NCI-H2107 treated with DMSO at 0.1 percent for 48 hours (cell line): ENCODE results near the gene CDYL.

ENCODE experiments used
- DNase-seq: peaks from one replicate; lab custom pipeline; 2025; ENCODE audit not compliant: unreplicated experiment; lab: John Stamatoyannopoulos, UW

CDYL gene

DNA sequence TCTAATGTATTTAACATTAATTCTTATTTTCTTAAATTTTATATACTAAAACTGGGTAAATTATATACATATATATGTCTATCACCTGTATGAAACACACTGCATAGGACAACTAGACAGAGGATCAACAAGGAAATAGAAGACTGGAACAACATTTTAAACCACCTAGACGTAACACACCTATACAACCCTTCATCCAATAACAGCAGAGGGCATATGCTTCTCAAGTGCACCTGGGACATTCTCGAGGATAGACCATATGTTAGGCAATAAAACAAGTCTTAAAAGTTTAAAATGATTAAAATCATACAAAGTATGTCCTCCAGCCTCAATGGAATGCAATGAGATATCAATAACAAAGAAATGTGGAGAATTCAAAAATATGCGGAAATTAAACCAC is 182.4 kb downstream of the CDYL start:
- DNase-seq = no peak

DNA sequence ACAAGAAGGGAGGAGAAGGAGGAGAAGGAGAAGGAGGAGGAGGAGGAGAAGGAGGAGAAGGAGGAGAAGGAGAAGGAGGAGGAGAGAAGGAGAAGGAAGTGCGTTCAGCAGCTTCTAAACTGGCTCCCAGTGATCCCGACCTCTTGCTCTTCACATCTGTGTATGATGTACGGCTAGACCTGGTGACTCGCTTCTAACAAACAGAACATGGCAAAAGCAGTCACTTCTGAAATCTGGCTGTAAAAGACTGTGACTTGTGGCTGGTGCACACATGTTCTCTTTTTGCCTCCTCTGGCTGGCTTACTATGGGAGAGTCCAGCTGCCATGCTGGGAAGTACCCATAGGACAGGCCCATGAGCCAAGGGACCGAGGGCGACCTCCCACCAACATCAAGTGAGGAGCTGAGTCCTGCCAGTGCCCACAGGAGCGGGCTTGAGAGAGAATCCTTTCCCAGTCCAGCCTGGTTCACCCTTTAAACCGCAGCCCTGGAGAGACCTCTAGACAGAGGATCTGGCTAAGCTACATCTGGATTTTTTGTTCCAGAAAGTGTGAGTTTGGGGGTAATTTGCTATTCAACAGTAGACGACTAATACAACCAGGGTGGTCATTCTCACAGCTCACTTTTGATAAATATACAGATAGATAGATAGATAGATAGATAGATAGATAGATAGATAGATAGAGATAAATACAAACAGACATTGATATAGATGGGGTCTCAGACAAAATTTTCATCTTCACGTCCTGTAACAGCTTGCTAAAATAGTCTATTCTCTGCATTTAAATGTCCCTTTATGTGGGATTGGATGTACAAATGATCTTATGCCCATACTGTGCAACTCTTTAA is 185.3 kb downstream of the CDYL start:
- DNase-seq = no peak

GRCh38 chr6:4962905-4963304 is 186.7 kb downstream of the CDYL start:
- no peak for DNase-seq

- no peak for DNase-seq
These were observed 188.7 kb downstream of the CDYL start for GRCh38 chr6:4964675-4965561.

- no peak for DNase-seq
These were observed 189.6 kb downstream of the CDYL start for GRCh38 chr6:4965562-4966389.

DNA sequence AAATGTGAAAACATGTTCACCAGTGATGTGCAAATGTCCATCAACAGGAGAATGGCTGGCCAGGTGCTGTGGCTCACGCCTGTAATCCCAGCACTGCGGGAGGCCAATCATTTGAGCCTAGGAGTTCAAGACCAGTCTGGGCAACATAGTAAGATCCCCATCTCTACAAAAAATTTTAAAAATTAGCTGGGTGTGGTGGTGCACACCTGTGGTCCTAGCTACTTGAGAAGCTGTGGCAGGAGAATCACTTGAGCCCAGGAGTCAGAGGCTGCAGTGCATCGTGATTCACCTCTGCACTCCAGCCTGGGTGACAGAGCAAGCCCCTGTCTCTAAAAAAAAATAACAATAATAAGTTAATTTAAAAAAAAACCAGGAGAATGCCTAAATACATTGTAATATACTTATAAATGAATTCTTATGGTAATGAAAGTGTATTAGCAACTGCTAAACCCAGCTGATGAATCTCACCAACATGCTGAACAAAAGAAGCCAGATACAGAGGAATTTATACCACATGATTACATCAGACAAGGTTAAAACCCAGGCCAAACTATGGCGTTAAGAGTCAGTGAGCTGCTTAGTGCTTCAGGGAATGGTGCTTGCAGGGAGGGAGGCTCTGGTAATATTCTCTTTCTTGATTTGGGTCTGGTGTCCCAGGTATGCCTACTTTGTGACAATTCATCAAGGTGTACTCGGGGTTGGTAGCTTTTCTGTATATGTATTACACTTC is 191.3 kb downstream of the CDYL start:
- DNase-seq = no peak

DNA sequence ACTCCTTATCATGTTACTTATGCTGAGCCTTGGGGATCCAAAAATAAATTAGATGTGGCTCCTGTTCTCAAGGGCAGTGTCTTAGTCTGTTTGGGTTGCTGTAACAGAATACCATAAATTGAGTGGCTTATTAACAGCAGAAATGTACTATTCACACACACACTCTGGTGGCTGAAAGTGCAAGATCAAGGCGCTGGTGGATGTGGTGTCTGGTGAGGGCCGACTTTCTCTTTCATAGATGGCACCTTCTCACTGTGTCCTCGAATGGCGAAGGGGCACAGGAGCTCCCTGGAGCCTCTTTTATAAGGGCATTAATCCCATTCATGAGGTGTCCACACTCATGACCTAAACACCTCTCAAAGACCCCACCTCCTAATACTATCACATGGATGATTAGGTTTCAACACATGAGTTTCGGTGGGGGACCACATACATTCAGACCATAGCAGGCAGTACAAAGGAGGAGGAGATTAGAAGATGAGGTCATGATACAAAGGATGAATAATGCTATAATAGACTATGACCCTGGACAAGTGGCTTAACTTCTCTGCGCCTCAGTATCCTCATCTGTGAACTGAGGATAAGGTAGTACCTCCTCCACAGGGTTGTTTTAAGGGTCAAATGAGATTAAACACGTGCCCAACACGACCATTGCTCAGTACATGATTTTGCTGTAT is 193.5 kb downstream of the CDYL start:
- no peak for DNase-seq

DNA sequence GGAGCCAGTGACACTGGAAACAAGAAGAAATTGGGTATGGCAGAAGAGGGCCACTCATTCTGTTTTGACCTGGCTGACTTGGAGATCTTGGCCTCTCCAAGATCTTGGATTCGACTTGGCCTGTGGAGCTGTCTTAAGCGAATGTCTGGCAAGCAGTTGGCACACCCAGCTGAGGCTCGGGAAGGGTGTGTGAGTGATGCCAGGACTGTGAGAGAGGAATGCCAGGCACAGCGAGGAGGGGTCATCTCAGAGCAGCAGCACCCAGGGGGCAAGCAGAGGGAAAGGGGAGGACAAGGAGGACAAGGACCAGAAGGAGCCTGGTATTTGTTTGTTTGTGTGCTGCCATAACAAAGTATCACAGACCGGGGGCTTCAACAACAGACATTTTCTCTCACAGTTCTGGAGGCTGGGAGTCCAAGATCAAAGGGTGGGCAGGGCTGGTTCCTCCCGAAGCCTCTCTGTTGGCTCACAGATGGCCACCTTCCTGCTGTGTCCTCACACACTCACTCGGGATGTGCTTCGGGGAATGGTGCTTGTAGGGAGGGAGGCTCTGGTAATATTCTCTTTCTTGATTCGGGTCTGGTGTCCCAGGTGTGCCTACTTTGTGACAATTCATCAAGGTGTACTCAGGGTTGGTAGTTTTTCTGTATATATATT is 194.7 kb downstream of the CDYL start:
- no peak for DNase-seq

GRCh38 chr6:4971851-4972250 is 195.6 kb downstream of the CDYL start:
- no peak for DNase-seq

GRCh38 chr6:4972438-4972837 is 196.2 kb downstream of the CDYL start:
- no peak for DNase-seq

- no peak for DNase-seq
These were observed 197.2 kb downstream of the CDYL start for GRCh38 chr6:4973415-4973814.

GRCh38 chr6:4973982-4974745 is 198.0 kb downstream of the CDYL start:
- peak; percentile 45 for DNase-seq

DNA sequence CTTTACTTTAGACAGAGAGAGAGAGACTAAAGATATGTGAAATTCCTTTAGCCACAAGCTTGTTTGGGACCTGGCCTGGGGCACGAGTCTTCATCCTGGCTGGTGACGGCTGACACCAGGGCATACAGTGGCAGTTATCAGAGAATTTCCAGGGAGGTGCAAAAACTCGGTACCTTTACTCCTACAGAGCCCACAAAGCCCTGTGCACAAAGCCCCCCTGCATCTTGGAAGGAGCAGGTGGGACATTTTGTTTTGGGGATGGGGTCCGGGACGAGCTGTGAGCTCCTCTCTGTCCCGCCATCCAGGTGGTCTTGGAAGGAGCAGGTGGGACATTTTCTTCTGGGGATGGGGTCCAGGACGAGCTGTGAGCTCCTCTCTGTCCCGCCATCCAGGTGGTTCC is 198.8 kb downstream of the CDYL start:
- DNase-seq = no peak

DNA sequence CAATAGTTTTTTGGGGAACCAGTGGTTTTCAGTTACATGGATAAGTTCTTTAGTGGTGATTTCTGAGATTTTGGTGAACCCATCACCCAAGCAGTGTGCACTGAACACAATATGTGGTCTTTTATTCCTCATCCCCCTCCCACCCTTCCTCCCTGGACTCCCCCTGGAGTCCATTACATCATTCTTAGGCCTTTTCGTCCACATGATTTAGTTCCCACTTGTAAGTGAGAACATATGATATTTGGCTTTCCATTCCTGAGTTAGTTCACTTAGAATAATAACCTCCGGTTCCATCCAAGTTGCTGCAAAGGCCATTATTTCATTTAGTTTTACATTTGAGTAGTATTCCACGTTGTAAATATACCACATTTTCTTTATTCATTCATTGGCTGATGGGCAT is 199.3 kb downstream of the CDYL start:
- DNase-seq = no peak

- DNase-seq = no peak
These were observed 201.3 kb downstream of the CDYL start for GRCh38 chr6:4977468-4977867.

DNA sequence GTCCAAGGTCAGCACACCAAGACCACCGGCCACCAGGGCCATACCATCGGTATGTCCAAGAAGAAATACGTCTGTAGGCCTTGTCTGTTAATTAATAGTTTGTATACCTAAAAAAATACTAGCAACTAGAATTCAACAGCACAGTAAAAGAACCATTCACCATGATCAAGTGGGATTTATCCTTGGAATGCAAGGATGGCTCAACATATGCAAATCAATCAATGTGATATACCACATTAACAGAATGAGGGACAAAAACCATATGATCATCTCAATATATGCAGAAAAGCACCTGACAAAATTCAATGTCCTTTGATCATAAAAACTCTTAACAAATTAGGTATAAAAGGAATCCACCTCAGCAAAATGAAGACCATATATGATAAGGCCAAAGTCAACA is 203.2 kb downstream of the CDYL start:
- no peak for DNase-seq

DNA sequence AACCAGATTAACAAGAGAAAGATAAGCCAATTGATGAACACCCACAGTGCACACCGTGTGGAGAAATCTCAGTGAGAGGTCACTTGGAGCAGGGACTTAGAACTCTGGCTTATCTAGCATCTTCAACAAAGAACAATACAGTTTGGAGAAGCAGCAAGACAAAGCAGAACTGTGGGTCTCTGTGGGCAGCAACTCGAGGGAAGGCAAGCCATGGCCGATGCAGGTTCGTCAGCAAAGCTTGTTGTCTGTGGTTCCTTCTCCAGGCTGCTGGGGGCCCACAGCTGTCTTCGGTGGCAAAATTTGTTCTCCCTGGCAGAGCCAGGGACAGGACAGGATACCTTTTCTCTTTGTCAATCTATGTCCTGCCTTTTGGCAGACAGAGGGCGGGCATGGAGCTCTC is 205.6 kb downstream of the CDYL start:
- no peak for DNase-seq

DNA sequence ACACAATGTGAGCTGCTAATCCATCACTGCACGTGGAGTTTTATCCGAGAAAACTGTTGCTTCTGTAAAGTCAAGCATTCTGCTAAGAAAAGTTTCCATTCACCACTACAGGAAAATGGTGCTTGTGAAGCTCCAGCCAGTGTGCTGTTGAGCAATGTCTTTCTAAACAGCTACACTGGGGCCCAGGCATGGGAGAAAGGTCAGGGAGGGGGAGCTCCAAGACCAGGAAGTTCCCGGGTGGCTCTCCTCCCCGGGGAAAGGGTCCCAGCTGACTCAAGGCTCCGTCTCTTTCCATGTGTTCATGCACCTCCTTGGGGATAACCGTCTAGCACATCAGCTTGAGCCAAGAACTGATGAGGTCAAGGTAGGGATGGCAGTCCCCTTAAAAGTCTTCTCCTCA is 207.1 kb downstream of the CDYL start:
- DNase-seq = no peak

GRCh38 chr6:4986999-4987398 is 210.8 kb downstream of the CDYL start:
- DNase-seq = no peak
